ENCODE measurements around the gene SUPT3H. TPM values are rescaled to one million over a fixed set of nuclear protein-coding genes. Genes with fewer than 3 reads are reported as not detected.
"Not testable (repeated sequence)": the region's sequence is repeated elsewhere in the genome, so short reads cannot be mapped to it uniquely, and the experiment has no call there.

The SUPT3H gene
- total and polyA plus RNA-seq, 2 donors (not counting 1 experiment from before 2014, with no cell fraction given), result 5.5 to 12.4 TPM

GRCh38 chr6:45184040-45184439, 193.7 kb downstream of the SUPT3H start:
- H3K4me1 ChIP-seq (ENCODE audit: control insufficient read depth in 2 of 2, insufficient read depth in 2 of 2, low read length in 2 of 2), result no peaks in the 10 kb centered on the region
- H3K9me3 ChIP-seq (ENCODE audit: control extremely low read depth in 1 of 3, control insufficient read depth in 2 of 3, insufficient read depth in 1 of 3, low read length in 2 of 3), result peaks cover 0 to 3% (median 0%) of the 10 kb centered on the region in 3 donors
- CTCF ChIA-PET, result no interaction called here
- TF ChIP-seq CTCF (IDR thresholded peaks at IDR 0.05) (no peak), EZH2 (IDR thresholded peaks at IDR 0.05; ENCODE audit: borderline replicate concordance, insufficient read depth, low read depth, low read length, poor library complexity, severe bottlenecking) (no peak)
- no peaks in the 10 kb centered on the region for H3K9me3 Mint-ChIP-seq (ENCODE audit: insufficient read depth)
- H3K79me2 ChIP-seq (ENCODE audit: control insufficient read depth, insufficient read depth, low read length), result no peaks in the 10 kb centered on the region
- no peak overlapping the region for H3K27ac Mint-ChIP-seq
- POLR2A ChIA-PET, result no interaction called here
- H3K27ac ChIP-seq (ENCODE audit: low read length in 2 of 2), result no peak overlapping the region
- ATAC-seq (ENCODE audit: low read depth), result no peak
- H3K27me3 Mint-ChIP-seq, result no peaks in the 10 kb centered on the region
- no CpG with 5 or more reads among the region's 4 CpGs for WGBS (ENCODE audit: insufficient coverage)
- no peaks in the 10 kb centered on the region for H4K20me1 ChIP-seq (ENCODE audit: control insufficient read depth, insufficient read depth, low read length, poor library complexity, severe bottlenecking)
- no peak for DNase-seq
- no peaks in the 10 kb centered on the region for H3K27me3 ChIP-seq (replicated peaks in 1 of 4; ENCODE audit: control extremely low read depth in 1 of 4, control insufficient read depth in 3 of 4, insufficient read depth in 4 of 4, low read length in 3 of 4)
- H3K36me3 ChIP-seq (replicated peaks in 1 of 2; ENCODE audit: control extremely low read depth in 1 of 2, control insufficient read depth in 1 of 2, extremely low read depth in 1 of 2, insufficient read depth in 2 of 2, low read length in 1 of 2), result no peaks in the 10 kb centered on the region
- H3K4me1 Mint-ChIP-seq, result peaks cover 3% of the 10 kb centered on the region
- no peak overlapping the region for H3K9ac ChIP-seq (ENCODE audit: low read length)
- H3K4me3 ChIP-seq (ENCODE audit: control extremely low read depth in 1 of 5, extremely low read depth in 1 of 5, insufficient read depth in 1 of 5, low read depth in 2 of 5, low read length in 4 of 5), result no peak overlapping the region
- H2AFZ ChIP-seq (ENCODE audit: insufficient read depth, low read depth, low read length, poor library complexity, severe bottlenecking), result no peak overlapping the region
- H3K4me3 Mint-ChIP-seq, result no peak overlapping the region
- no peak overlapping the region for H3K4me2 ChIP-seq (replicated peaks; ENCODE audit: low read depth, low read length, poor library complexity, severe bottlenecking)
- intact Hi-C loops (cut with micrococcal nuclease), result no loop called here

GRCh38 chr6:45176373-45176772, 201.4 kb downstream of the SUPT3H start:
- intact Hi-C loops (cut with micrococcal nuclease); H3K4me2 ChIP-seq (replicated peaks; ENCODE audit: low read depth, low read length, poor library complexity, severe bottlenecking); H3K9me3 Mint-ChIP-seq (ENCODE audit: insufficient read depth); CTCF ChIA-PET; H3K27ac Mint-ChIP-seq; H3K9ac ChIP-seq (ENCODE audit: low read length); H3K27me3 ChIP-seq (replicated peaks in 1 of 4; ENCODE audit: control extremely low read depth in 1 of 4, control insufficient read depth in 3 of 4, insufficient read depth in 4 of 4, low read length in 3 of 4); H4K20me1 ChIP-seq (ENCODE audit: control insufficient read depth, insufficient read depth, low read length, poor library complexity, severe bottlenecking); H3K27ac ChIP-seq (ENCODE audit: low read length in 2 of 2); ATAC-seq (ENCODE audit: low read depth); H3K79me2 ChIP-seq (ENCODE audit: control insufficient read depth, insufficient read depth, low read length); H3K4me1 Mint-ChIP-seq; H3K4me3 Mint-ChIP-seq; H3K9me3 ChIP-seq (ENCODE audit: control extremely low read depth in 1 of 3, control insufficient read depth in 2 of 3, insufficient read depth in 1 of 3, low read length in 2 of 3); DNase-seq; H3K36me3 ChIP-seq (replicated peaks in 1 of 2; ENCODE audit: control extremely low read depth in 1 of 2, control insufficient read depth in 1 of 2, extremely low read depth in 1 of 2, insufficient read depth in 2 of 2, low read length in 1 of 2); H3K4me3 ChIP-seq (ENCODE audit: control extremely low read depth in 1 of 5, extremely low read depth in 1 of 5, insufficient read depth in 1 of 5, low read depth in 2 of 5, low read length in 4 of 5); H3K4me1 ChIP-seq (ENCODE audit: control insufficient read depth in 2 of 2, insufficient read depth in 2 of 2, low read length in 2 of 2); POLR2A ChIA-PET; H3K27me3 Mint-ChIP-seq; H2AFZ ChIP-seq (ENCODE audit: insufficient read depth, low read depth, low read length, poor library complexity, severe bottlenecking): not testable (repeated sequence)
- WGBS (ENCODE audit: insufficient coverage), result no CpG with 5 or more reads among the region's 9 CpGs

Measured in B cell (primary cell).